Measurements from ENCODE around the gene C1orf122.

The C1orf122 gene

GRCh38 chr1:37839676-37840075 lies 32.1 kb downstream of the C1orf122 start:
- no peak overlapping the region for H3K4ac ChIP-seq (ENCODE audit: low read length)
- no peak overlapping the region for H3K23ac ChIP-seq (ENCODE audit: low read depth, low read length, poor library complexity)
- H3K9ac ChIP-seq (ENCODE audit: low read depth, low read length, poor library complexity): no peak overlapping the region
- H3K9me3 ChIP-seq (replicated peaks in 1 of 2; ENCODE audit: control insufficient read depth in 2 of 2, insufficient read depth in 1 of 2, low read depth in 1 of 2, low read length in 2 of 2): no peaks in the 10 kb centered on the region
- no peak overlapping the region for H2AFZ ChIP-seq (ENCODE audit: low read length)
- no peak overlapping the region for H2AK5ac ChIP-seq (ENCODE audit: low read depth, low read length)
- H2BK12ac ChIP-seq (ENCODE audit: low read length): no peak overlapping the region
- no peaks in the 10 kb centered on the region for H3K27me3 ChIP-seq (ENCODE audit: control insufficient read depth in 3 of 3, insufficient read depth in 3 of 3, low read depth in 1 of 3, low read length in 3 of 3)
- no peak overlapping the region for H3K4me2 ChIP-seq (ENCODE audit: insufficient read depth, low read length, poor library complexity, severe bottlenecking)
- peaks cover 3% of the 10 kb centered on the region for H3K79me1 ChIP-seq (ENCODE audit: low read depth, low read length)
- no peak overlapping the region for H4K91ac ChIP-seq (ENCODE audit: low read depth, low read length, poor library complexity)
- H3K4me1 ChIP-seq (ENCODE audit: control insufficient read depth in 2 of 2, insufficient read depth in 1 of 2, low read depth in 1 of 2, low read length in 2 of 2): no peaks in the 10 kb centered on the region
- H3K18ac ChIP-seq (ENCODE audit: low read length): no peak overlapping the region
- peaks cover 15 to 64% of the 10 kb centered on the region in 2 donors for H3K36me3 ChIP-seq (replicated peaks in 1 of 2; ENCODE audit: control insufficient read depth in 2 of 2, insufficient read depth in 2 of 2, low read length in 2 of 2)
- no peak overlapping the region for H2BK15ac ChIP-seq (ENCODE audit: low read length)
- H2BK5ac ChIP-seq (ENCODE audit: low read length): no peak overlapping the region
- H4K8ac ChIP-seq (ENCODE audit: low read depth, low read length): no peak overlapping the region
- no peak overlapping the region for H3K14ac ChIP-seq (ENCODE audit: low read length)
- no peak for DNase-seq (ENCODE audit: low spot score)
- H2BK120ac ChIP-seq (ENCODE audit: low read depth, low read length): no peak overlapping the region
- no CpG with 5 or more reads among the region's 10 CpGs for WGBS, 2 donors (ENCODE audit: extremely low coverage in 2 of 2, insufficient read length in 2 of 2, insufficient replicate concordance in 1 of 2)
- H3K4me3 ChIP-seq (ENCODE audit: low read length in 2 of 2): peak overlapping the region in 1 of 2 donors; percentile 53
- H3K27ac ChIP-seq (replicated peaks; ENCODE audit: low read length): no peak overlapping the region

- no peak overlapping the region for H2BK12ac ChIP-seq (ENCODE audit: low read length)
- no peak overlapping the region for H2BK5ac ChIP-seq (ENCODE audit: low read length)
- H3K27me3 ChIP-seq (ENCODE audit: control insufficient read depth in 3 of 3, insufficient read depth in 3 of 3, low read depth in 1 of 3, low read length in 3 of 3): no peaks in the 10 kb centered on the region
- WGBS, 2 donors (ENCODE audit: extremely low coverage in 2 of 2, insufficient read length in 2 of 2, insufficient replicate concordance in 1 of 2): no CpG with 5 or more reads among the region's 1 CpG
- H2AK5ac ChIP-seq (ENCODE audit: low read depth, low read length): no peak overlapping the region
- no peak overlapping the region for H3K4ac ChIP-seq (ENCODE audit: low read length)
- peak overlapping the region; percentile 47 for H3K23ac ChIP-seq (ENCODE audit: low read depth, low read length, poor library complexity)
- H3K4me2 ChIP-seq (ENCODE audit: insufficient read depth, low read length, poor library complexity, severe bottlenecking): no peak overlapping the region
- no peak for DNase-seq (ENCODE audit: low spot score)
- H4K91ac ChIP-seq (ENCODE audit: low read depth, low read length, poor library complexity): no peak overlapping the region
- H3K14ac ChIP-seq (ENCODE audit: low read length): no peak overlapping the region
- H3K9me3 ChIP-seq (replicated peaks in 1 of 2; ENCODE audit: control insufficient read depth in 2 of 2, insufficient read depth in 1 of 2, low read depth in 1 of 2, low read length in 2 of 2): no peaks in the 10 kb centered on the region
- H3K18ac ChIP-seq (ENCODE audit: low read length): no peak overlapping the region
- H3K9ac ChIP-seq (ENCODE audit: low read depth, low read length, poor library complexity): no peak overlapping the region
- no peak overlapping the region for H2BK15ac ChIP-seq (ENCODE audit: low read length)
- H3K4me1 ChIP-seq (ENCODE audit: control insufficient read depth in 2 of 2, insufficient read depth in 1 of 2, low read depth in 1 of 2, low read length in 2 of 2): no peaks in the 10 kb centered on the region
- H3K4me3 ChIP-seq (ENCODE audit: low read length in 2 of 2): no peak overlapping the region
- peak overlapping the region; percentile 87 for H4K8ac ChIP-seq (ENCODE audit: low read depth, low read length)
- H3K27ac ChIP-seq (replicated peaks; ENCODE audit: low read length): no peak overlapping the region
- H3K79me1 ChIP-seq (ENCODE audit: low read depth, low read length): peaks cover 3% of the 10 kb centered on the region
- no peak overlapping the region for H2AFZ ChIP-seq (ENCODE audit: low read length)
- H3K36me3 ChIP-seq (replicated peaks in 1 of 2; ENCODE audit: control insufficient read depth in 2 of 2, insufficient read depth in 2 of 2, low read length in 2 of 2): peaks cover 13 to 54% of the 10 kb centered on the region in 2 donors
- H2BK120ac ChIP-seq (ENCODE audit: low read depth, low read length): no peak overlapping the region
Measured at GRCh38 chr1:37840711-37841110, 33.1 kb downstream of the C1orf122 start.

GRCh38 chr1:37841652-37842051 lies 34.1 kb downstream of the C1orf122 start:
- H3K27me3 ChIP-seq (ENCODE audit: control insufficient read depth in 3 of 3, insufficient read depth in 3 of 3, low read depth in 1 of 3, low read length in 3 of 3): no peaks in the 10 kb centered on the region
- no peak for DNase-seq (ENCODE audit: low spot score)
- H2BK120ac ChIP-seq (ENCODE audit: low read depth, low read length): no peak overlapping the region
- H3K9me3 ChIP-seq (replicated peaks in 1 of 2; ENCODE audit: control insufficient read depth in 2 of 2, insufficient read depth in 1 of 2, low read depth in 1 of 2, low read length in 2 of 2): no peaks in the 10 kb centered on the region
- peaks cover 3% of the 10 kb centered on the region for H3K79me1 ChIP-seq (ENCODE audit: low read depth, low read length)
- no peak overlapping the region for H2AFZ ChIP-seq (ENCODE audit: low read length)
- H2AK5ac ChIP-seq (ENCODE audit: low read depth, low read length): no peak overlapping the region
- H3K9ac ChIP-seq (ENCODE audit: low read depth, low read length, poor library complexity): no peak overlapping the region
- H3K14ac ChIP-seq (ENCODE audit: low read length): no peak overlapping the region
- peaks cover 13 to 55% of the 10 kb centered on the region in 2 donors for H3K36me3 ChIP-seq (replicated peaks in 1 of 2; ENCODE audit: control insufficient read depth in 2 of 2, insufficient read depth in 2 of 2, low read length in 2 of 2)
- no peak overlapping the region for H3K18ac ChIP-seq (ENCODE audit: low read length)
- no peaks in the 10 kb centered on the region for H3K4me1 ChIP-seq (ENCODE audit: control insufficient read depth in 2 of 2, insufficient read depth in 1 of 2, low read depth in 1 of 2, low read length in 2 of 2)
- no peak overlapping the region for H4K91ac ChIP-seq (ENCODE audit: low read depth, low read length, poor library complexity)
- no peak overlapping the region for H4K8ac ChIP-seq (ENCODE audit: low read depth, low read length)
- H3K23ac ChIP-seq (ENCODE audit: low read depth, low read length, poor library complexity): no peak overlapping the region
- H3K4me2 ChIP-seq (ENCODE audit: insufficient read depth, low read length, poor library complexity, severe bottlenecking): no peak overlapping the region
- no peak overlapping the region for H2BK15ac ChIP-seq (ENCODE audit: low read length)
- H2BK5ac ChIP-seq (ENCODE audit: low read length): no peak overlapping the region
- H3K4me3 ChIP-seq (ENCODE audit: low read length in 2 of 2): no peak overlapping the region
- H3K27ac ChIP-seq (replicated peaks; ENCODE audit: low read length): no peak overlapping the region
- no peak overlapping the region for H3K4ac ChIP-seq (ENCODE audit: low read length)
- no peak overlapping the region for H2BK12ac ChIP-seq (ENCODE audit: low read length)
- WGBS, 2 donors (ENCODE audit: extremely low coverage in 2 of 2, insufficient read length in 2 of 2, insufficient replicate concordance in 1 of 2): no CpG with 5 or more reads among the region's 3 CpGs

GRCh38 chr1:37844536-37844935 lies 36.9 kb downstream of the C1orf122 start:
- H2BK120ac ChIP-seq (ENCODE audit: low read depth, low read length): no peak overlapping the region

More at GRCh38 chr1:37844536-37844935, 36.9 kb downstream of the C1orf122 start:
- no peak overlapping the region for H3K4me2 ChIP-seq (ENCODE audit: insufficient read depth, low read length, poor library complexity, severe bottlenecking)
- H3K79me1 ChIP-seq (ENCODE audit: low read depth, low read length): peaks cover 3% of the 10 kb centered on the region
- H3K36me3 ChIP-seq (replicated peaks in 1 of 2; ENCODE audit: control insufficient read depth in 2 of 2, insufficient read depth in 2 of 2, low read length in 2 of 2): peaks cover 4 to 49% of the 10 kb centered on the region in 2 donors
- H2AFZ ChIP-seq (ENCODE audit: low read length): no peak overlapping the region
- no peak overlapping the region for H2BK5ac ChIP-seq (ENCODE audit: low read length)
- H3K27me3 ChIP-seq (ENCODE audit: control insufficient read depth in 3 of 3, insufficient read depth in 3 of 3, low read depth in 1 of 3, low read length in 3 of 3): no peaks in the 10 kb centered on the region
- no peak overlapping the region for H3K18ac ChIP-seq (ENCODE audit: low read length)
- H2AK5ac ChIP-seq (ENCODE audit: low read depth, low read length): no peak overlapping the region
- no peak overlapping the region for H3K14ac ChIP-seq (ENCODE audit: low read length)
- no peaks in the 10 kb centered on the region for H3K9me3 ChIP-seq (replicated peaks in 1 of 2; ENCODE audit: control insufficient read depth in 2 of 2, insufficient read depth in 1 of 2, low read depth in 1 of 2, low read length in 2 of 2)
- H3K23ac ChIP-seq (ENCODE audit: low read depth, low read length, poor library complexity): no peak overlapping the region
- no peak for DNase-seq (ENCODE audit: low spot score)
- no peak overlapping the region for H3K27ac ChIP-seq (replicated peaks; ENCODE audit: low read length)
- no peaks in the 10 kb centered on the region for H3K4me1 ChIP-seq (ENCODE audit: control insufficient read depth in 2 of 2, insufficient read depth in 1 of 2, low read depth in 1 of 2, low read length in 2 of 2)
- H2BK12ac ChIP-seq (ENCODE audit: low read length): no peak overlapping the region
- no peak overlapping the region for H3K4ac ChIP-seq (ENCODE audit: low read length)
- no peak overlapping the region for H4K91ac ChIP-seq (ENCODE audit: low read depth, low read length, poor library complexity)
- no peak overlapping the region for H2BK15ac ChIP-seq (ENCODE audit: low read length)
- H4K8ac ChIP-seq (ENCODE audit: low read depth, low read length): no peak overlapping the region
- no peak overlapping the region for H3K4me3 ChIP-seq (ENCODE audit: low read length in 2 of 2)
- H3K9ac ChIP-seq (ENCODE audit: low read depth, low read length, poor library complexity): no peak overlapping the region
